ENCODE results near the gene SPATA46. TPM values are rescaled to one million over a fixed set of nuclear protein-coding genes. Genes with fewer than 3 reads are reported as not detected.
"Not testable (repeated sequence)": the region's sequence is repeated elsewhere in the genome, so short reads cannot be mapped to it uniquely, and the experiment has no call there.

The SPATA46 gene
- polyA plus RNA-seq, 1 donor, result not detected

DNA sequence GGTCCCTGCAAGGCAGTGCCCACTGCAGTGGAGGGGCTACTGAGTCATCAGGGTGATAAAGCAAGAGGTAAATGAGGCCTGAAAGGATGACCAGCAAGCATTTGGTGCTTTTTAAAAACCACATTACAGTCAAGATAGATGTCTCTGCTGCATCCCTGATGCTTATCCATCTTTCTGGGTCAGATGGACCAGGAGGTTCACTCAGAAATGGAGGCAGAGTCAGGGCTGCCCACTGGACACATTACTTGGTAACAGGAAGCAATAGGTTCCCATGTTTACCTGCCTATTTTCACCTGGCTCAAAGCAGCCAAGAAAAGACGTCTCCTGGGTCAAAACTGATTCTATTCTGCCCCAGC lies 3.6 kb downstream of the SPATA46 start:
- no peak for DNase-seq

DNA sequence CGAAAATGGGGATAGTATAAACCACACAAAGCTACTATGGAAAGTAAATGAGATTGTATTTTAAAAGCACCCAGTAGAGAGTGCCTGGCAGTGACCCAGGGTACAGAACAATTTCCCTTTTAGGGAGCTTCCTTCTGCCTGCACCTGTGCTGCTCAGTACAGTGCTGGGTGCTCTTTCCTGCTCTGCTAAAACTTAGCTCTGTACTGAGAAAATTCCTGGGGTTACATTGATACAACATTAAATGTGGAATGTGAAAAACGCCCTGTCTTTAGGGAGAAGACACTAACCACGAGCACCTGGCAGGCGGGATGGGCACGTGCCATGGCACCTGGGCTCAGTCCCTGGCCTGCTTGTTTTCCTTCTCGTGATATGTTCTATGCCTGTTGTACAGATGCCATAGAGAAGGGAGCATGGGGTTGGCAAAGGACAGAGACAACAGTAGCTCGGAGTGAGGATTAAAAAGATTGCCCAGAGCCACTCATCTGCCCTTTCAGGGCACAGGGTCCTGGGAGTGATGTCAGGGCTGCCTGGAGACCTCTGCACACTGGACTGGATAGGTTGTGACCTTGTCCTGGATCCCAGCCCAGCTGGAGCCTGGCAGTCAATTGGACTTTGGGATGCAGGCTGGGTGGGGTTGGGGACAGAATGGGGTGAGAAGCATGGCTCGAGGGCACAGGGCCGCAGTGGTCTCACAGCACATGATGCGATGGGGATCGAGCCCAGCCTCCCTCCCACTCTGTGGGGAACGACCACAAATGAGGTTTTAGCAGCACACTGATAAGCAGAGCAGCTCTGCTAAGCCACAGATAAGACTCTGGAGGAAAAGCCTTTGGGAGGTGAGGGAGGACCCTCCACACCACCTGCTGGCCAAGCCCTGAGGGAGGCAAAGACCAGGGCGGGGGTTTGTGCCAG lies 4.2 kb downstream of the SPATA46 start:
- no peak for DNase-seq

DNA sequence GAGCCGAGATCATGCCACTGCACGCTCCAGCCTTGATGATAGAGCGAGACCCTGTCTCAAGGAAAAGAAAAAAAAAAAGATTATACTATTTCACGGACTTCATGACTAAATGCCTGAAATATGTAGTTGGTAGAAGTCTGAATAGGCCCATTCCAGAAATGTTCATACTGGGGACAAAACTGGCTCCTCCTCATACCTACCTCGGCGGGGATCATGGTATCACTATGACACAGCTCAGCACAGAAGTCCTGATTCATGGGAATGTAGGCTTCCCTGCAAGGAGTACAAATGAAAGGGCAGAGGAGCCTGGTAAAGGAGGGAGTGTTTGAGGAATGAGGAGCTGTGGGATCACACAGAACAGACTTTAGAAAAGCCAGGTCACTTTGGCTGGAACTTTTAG lies 5.0 kb downstream of the SPATA46 start:
- DNase-seq, result no peak

DNA sequence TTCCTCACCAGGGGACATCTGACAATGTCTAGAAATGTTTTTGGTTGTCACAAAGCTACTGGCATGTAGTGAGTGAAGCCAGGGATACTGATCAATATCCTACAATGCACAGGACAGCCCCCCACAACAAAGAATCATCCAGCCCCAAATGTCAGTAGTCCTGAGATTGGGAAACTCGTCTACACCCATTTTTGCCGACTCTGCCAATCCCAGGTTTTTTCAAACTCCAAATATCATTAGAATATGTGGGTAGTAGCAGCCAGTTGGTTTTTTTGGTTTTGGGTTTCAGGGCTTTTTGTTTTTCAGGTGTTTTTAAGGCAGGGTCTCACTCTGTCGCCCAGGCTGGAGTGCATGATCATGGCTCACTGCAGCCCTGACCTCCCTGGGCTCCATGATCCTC lies 5.9 kb downstream of the SPATA46 start:
- no peak for DNase-seq

DNA sequence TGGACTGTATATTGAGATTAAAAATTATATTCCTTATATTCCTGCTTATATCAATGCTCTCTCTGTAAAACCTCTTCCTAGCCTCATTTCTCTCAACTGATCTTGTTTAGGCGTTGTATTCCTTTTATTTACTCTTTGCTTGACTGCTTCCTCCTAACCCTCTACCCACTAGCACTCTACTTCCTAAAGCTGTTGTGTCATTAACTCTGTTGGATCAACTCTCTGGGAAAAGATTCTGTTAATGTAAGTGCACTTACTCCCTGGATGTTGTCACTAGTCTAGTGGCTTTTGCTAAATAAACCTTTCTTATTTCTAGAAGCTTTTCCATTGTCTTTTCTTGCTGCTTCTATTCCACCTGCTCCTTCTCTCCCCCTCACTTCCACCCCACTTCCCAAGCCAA lies 6.5 kb downstream of the SPATA46 start:
- DNase-seq, result no peak

DNA sequence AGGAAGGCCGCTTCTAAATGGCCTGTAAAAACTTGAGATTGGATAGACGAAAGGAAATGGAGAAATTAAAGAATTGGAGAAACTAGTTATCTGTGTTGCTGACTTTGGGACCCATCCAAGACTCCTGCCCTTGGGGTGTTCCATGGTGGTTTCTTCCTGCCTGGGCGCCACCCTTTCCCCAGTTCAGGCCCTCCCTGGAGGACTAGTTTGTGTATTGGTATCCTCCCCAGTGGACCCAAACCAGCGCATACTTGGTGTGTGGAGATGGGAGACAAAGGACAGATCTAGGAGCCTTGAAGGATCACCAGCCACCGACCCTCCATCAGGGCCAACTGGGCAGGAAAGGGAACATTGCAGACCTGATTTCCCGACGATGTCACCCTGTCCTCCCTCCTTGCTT lies 7.1 kb downstream of the SPATA46 start:
- DNase-seq, result no peak

DNA sequence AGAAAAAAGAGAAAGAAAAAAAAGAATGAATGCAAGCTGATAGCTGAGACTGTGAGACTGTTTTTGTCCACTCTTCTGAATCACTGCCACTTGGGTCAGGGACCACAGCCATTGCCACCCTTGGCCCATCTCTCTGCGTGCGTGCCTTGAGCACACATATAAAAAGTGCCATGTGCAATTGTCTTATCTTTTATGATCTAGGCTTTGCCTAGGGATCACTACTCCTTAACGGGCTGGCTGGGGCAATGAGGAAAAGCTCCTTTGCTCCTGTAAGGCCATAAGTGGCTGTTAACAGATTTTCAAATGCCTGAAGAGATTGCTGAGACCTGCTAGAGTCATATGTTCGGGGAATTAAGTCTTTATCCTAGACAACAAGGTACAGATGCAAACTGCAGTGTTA lies 8.2 kb downstream of the SPATA46 start:
- DNase-seq, result no peak

DNA sequence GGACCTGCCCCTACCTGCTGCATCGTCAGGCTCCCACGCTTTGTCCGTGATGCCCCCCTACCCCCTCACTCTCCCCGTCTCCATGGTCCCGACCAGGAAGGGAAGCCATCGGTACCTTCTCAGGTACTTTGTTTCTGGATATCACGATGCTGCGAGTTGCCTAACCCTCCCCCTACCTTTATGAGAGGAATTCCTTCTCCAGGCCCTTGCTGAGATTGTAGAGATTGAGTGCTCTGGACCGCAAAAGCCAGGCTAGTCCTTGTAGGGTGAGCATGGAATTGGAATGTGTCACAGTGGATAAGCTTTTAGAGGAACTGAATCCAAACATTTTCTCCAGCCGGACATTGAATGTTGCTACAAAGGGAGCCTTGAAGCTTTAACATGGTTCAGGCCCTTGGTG lies 8.9 kb downstream of the SPATA46 start:
- no peak for DNase-seq

DNA sequence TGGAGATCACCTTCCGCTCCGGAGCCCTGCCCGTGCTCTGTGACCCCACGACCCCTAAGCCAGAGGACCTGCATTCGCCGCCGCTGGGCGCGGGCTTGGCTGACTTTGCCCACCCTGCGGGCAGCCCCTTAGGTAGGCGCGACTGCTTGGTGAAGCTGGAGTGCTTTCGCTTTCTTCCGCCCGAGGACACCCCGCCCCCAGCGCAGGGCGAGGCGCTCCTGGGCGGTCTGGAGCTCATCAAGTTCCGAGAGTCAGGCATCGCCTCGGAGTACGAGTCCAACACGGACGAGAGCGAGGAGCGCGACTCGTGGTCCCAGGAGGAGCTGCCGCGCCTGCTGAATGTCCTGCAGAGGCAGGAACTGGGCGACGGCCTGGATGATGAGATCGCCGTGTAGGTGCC lies 9.6 kb downstream of the SPATA46 start:
- no peak for DNase-seq

DNA sequence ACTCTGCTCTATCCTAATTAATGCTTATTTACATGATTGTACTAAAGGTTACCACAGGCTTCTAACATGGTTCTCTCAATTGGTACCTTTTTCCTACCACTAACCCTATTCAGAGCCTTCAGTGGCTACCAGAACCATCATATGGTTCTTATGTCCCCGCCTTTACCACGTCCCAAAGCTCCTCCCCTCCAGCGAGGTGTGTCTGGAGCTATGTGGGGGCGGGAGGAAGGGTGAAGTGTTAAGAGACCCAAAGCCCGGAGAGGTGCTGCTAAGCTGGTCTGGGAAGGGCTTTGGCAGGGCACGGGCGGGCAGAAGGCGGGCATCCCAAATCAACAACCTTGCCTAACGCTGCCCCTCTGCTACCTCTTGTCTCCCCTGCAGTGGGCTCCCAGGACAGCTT lies 10.0 kb downstream of the SPATA46 start:
- DNase-seq, result no peak

DNA sequence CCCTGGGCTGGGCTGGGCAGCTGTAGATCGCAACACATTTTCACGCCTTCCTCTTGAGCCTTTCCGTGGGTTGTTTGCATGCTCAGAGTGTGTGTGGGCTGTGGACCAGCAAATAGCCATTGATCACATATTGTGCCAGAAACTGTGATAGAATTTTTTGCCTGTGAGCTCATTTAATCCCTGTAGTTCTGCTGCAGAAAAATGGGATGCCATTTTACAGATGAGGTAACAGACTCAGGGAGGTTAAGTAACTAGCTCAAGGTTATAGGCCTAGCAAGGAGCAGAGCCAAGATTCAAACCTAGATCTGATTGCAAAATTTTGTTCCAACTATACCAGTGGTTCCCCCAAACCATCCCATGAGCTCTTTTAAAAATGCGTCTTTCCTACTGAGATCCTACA lies 10.5 kb downstream of the SPATA46 start:
- DNase-seq, result no peak

DNA sequence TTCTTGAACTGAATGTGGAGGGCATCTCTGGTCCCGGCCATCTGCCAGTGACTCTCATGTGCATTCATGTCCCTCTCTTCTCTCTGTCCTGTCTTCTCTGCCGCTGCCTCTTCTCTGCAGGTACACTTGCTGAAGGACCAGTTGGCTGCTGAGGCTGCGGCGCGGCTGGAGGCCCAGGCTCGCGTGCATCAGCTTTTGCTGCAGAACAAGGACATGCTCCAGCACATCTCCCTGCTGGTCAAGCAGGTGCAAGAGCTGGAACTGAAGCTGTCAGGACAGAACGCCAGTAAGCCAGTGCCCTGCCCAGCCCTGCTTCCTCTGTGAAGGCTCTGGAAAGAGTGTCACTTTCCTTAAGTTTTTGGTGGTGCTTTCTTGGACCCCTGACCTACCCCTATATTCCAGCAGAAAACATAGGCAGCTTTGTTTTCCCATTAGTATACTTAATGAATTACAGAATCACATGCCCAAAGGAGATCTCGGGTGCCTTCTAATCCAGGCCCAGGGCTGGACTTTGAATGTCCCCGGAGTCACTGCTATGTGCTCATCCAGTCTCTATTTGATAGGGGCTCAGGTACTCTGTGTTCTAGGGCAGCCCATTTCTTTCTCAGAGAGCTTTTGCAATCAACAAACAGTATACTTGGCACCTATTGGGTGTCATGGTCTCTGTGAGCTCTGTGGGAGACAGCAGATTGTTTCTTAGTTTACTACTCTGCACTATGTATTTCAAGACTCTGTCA lies 11.2 kb downstream of the SPATA46 start:
- no peak for DNase-seq

DNA sequence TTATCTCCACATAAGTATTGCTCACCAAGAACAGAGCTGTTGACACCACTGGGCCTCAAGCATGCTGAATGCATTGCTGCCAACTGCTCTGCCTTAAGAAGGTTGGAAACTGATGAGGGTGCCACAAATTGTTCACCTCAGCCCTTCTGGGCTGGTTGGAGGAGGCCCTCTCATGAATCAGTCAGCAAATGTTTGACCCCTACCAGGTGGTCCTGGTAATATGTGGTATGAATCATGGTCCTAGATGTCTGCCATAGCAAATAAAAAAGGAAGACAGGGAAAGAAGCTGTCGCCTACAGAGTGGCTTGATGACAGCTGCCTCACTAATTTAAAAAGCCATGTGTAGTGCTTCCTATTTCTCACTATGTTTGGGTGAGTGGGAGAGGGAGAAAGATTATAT lies 12.2 kb downstream of the SPATA46 start:
- no peak for DNase-seq

DNA sequence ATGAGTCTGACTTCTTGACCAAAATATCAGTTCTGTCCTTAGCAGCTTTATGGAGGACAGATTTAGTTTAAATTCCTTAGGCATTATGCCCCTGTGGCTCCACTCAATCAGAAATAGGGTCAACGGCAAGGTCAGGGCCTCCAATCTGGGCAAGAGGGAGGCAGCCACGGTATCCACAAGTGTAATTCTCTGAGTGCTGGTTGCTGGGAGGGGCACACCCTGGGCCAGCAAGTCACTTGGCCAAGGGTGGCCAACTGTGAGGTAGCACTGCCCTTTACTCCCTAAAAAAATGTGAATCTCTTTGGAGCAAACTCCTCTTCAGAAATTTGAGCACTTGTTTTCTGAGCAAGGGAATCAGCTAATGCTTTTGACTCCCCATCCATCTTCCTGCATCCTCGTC lies 12.8 kb downstream of the SPATA46 start:
- no peak for DNase-seq

DNA sequence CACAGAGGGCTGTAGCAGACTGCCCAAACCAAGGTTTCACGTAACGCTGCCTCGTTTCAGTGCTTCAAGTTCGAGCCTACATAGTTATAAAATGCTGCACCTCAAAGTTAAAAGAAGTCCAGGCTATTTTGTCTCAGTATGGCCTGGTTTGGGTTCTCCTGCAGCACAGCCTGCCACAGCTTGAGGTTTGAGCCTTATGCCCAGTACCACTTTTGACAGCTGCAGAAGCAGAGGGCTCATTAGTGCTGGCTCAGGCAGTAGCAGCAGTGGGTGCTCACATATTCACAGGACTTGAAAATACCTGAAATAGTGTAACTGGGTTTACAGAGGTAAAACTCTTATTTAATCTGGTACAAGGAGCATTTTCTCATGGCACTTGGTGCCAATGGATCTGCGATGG lies 15.3 kb downstream of the SPATA46 start:
- DNase-seq, result no peak

DNA sequence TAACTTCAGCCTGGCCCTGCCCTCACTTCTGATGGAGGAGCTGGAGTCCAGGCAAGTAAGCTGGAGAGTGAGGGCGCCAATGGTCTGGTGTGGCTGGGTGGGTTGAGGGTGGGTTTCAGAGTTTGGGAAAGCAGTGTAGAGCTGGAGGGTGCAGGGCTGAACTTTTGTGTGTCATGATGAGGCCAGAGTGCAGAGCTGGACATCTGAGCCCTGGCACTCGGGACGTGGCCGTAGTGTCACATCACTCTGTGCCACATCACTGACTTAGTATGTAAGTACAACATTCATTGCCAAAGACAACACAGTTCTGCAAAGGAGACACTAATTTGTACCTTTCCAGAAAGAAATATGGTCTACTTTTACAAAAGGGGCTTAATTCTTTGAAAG lies 15.8 kb downstream of the SPATA46 start:
- DNase-seq, result no peak

DNA sequence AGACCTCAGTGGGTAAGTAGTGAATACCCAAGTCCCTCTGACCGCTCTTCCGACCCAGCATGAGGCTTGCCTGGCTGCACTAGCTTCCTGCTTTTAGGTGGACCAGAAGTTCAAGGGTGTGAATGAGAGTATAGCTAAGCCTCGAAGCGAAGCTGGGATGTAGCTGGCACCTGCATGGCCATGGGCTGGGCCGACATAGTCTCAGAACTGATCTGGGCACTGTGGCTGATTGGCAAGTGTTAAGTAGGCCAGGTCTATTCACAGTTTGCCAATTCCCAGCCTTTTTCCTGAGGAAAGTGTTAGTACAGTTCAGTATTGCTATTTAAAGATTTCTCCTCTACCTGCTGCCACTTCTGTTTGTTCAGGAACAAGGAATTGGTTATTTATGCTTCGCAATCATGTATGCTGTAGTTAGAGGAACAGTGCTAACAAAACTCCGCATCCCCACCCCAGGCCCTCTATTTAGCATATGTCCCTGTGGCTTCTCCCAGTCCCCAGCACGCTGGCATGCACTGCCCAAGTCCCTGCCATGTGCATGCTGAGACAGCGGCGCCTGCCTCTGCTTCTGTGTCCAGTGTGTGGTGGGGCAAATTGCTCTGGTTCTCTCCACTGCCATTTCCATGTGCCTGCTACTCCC lies 16.3 kb downstream of the SPATA46 start:
- no peak for DNase-seq

DNA sequence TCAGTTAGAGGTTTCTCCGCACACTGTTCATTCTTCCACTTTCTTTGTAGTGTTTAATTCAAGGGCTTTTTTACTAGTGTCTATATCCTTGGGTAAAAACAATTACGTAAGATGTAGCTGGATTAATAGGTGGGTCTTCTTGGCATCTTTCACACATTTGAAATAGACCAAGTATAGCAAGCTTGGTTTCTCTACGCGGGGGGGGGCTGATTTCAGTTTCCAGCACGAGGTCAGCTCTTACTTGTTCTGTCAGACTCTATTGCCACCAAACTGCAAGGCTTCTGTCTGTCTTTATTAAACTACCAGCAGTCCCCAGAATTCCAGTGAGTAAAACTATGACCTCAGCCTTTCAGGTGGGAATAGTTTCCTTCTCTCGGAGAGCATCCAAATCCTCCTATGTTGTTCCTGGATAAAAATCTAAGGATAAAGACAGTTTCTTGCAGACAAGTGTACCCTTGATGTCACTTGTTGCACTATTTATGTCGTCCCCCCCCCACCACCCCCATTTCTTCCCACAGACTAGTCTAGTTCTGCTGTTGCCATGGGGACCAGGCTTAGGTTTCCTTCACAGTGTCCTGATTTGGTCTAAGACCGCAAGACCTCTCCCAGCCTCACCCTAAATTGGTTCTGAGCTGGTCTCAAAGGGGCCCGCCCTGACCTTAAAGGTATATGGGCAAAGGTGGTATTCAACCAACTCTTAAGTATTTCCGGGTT lies 17.0 kb downstream of the SPATA46 start:
- DNase-seq, result no peak

DNA sequence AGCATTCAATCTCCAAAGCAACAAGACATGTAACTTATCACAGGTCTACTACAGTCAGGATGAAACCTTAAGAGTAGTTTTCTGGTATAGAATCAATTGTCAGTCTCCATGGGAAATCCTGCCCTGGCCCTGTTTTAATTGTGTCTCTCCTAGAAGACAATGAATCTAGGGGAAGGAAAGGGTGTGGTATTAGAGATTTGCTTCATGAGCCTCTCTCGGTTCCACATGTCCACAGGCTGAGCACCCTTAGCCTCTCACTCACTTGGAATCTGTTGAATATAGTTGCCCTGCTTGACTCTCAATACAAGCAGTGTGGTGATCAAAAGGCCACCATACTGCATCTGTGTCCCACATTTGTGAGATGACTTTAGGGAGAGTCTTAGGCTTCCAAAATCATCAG lies 17.7 kb downstream of the SPATA46 start:
- DNase-seq, result no peak

DNA sequence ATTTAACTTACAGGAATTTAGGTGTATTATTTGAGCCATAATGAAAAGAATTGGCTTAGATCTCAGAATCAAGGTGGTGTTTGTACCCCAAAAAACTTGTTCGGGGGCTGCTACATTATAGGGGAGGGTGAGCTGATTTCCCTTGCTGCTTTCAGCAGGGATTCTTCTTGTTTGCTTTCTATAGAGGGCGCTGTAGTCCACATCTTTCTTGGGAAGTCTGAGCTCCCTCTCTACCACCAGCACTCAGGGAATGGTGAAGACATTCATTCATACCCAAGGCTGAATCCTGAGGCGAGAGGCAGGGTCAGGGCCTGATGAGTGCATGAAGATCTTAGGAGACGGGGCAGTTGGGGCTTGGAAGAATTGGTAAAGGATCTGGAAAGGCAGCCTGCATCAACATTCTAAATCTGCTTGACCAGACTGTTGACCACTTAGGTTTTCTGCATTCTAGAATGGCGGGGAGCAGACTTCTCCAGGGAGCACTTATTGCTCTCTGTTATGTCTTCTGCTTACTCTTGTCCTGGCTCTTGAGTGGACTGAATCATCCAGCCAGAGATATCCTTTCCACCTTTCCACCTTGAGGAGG lies 18.9 kb downstream of the SPATA46 start:
- DNase-seq, result no peak

DNA sequence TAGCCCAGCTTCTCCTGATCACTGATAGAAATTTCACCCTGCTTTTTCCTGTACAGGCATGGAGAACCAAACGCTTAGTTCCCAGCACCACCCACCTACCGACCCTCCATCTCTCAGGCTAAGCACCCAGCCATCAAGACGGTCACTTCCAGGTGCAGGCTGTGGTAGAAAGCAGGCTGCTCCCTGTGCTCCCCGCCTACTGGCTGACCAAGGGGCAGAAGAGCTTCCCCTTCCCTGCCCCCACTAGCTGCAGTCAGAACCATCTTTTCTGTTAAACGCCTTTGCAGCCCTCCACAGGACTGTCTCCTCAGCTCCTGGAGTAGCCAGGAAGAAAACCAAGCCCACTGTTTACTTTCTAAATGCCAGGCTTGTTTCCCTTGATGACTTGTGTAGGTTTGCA lies 23.0 kb downstream of the SPATA46 start:
- no peak for DNase-seq

DNA sequence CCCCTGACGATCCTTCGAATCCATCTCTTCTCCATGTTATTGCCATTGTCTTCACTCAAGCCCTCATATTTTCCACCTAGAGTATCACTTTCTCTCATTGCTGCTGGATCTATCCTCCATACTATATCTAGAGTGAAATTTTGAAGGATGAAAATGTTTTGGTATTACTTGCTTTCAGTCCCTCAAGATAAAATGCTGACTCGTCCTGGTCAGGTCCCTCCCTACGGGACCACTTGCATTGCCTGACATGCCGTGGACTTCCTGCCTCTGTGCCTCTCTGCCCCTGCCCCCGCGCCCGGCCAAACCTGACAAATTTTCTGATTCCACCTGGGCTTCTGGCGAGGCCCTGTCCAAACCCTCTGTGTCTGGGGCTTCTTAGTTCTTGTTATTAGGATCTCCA lies 23.6 kb downstream of the SPATA46 start:
- no peak for DNase-seq

DNA sequence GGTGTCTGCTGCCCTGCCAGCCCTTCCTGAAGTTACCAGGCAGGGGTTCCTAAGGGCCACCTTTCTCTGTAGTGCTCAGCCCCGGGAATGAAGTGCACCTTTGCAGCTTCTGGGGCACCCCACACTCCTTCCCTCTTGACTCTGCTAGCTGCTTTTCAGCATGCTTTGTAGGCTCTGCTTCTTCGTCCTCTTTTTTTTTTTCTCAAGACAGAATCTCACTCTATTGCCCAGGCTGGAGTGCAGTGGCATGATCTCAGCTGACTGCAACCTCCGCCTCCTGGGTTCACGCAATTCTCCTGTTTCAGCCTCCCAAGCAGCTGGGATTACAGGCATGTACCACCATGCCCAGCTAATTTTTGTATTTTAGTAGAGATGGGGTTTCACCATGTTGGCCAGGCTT lies 24.8 kb downstream of the SPATA46 start:
- DNase-seq, result not testable (repeated sequence)

All from hindlimb muscle (tissue), 1 donor.